HepG2 (cell line): Measurements from ENCODE around the gene HOXB6. TPM values are rescaled to one million over a fixed set of nuclear protein-coding genes. Genes with fewer than 3 reads are reported as not detected.

Source experiments
- ATAC-seq: fragments of 200-7000 bp; cut with Tn5 transposase; 3 replicates; pipeline ENCODE4 v1.9.1; 2020; ENCODE audit warnings: mild to moderate bottlenecking, moderate library complexity
- BruUV-seq: library from RNA; stranded (reverse); fragments of 400-500 nt; replicated peaks from 2 replicates; lab custom pipeline; 2021; lab: Mats Ljungman, UMichigan
- CTCF ChIA-PET: fragments of 300-600 bp; formaldehyde crosslinking; extraction: SDS; loops from one replicate; lab custom pipeline; 2021; ENCODE audit warnings: low total read pairs, inconsistent platforms, low intra/inter-chr PET ratio; lab: Yijun Ruan, JAX
- POLR2A ChIA-PET: fragments of 350-600 bp; sonication (Branson Sonifier 250); formaldehyde crosslinking; loops from one replicate; lab custom pipeline; 2020; ENCODE audit warnings: antibody characterized with exemption, inconsistent platforms; lab: Yijun Ruan, JAX
- DNase-seq: peaks from one replicate; pipeline ENCODE4 v3.0.0-alpha.2; 2015; ENCODE audit warnings: low spot score
- FAIRE-seq: peaks from 3 replicates; lab custom pipeline; 2011; peaks lifted over from hg19 to GRCh38; lab: Jason Lieb, UNC
- H2AFZ ChIP-seq: one replicate; pipeline ENCODE4 v1.6.1; 2011; ENCODE audit warnings: low read length, inconsistent platforms
- H3K27ac ChIP-seq: fragments of 300-600 bp; 3 replicates; pipeline ENCODE4 v1.8.0; 2011; ENCODE audit warnings: mixed run types, mild to moderate bottlenecking, mixed read lengths, low read length, inconsistent platforms; ENCODE audit not compliant: insufficient read depth; ENCODE audit errors: extremely low read length
- H3K27me3 ChIP-seq, 2 experiments: fragments of 200-600 bp in 1 of 2; 2 replicates in 1 of 2; 3 replicates in 1 of 2; pipeline versions ENCODE4 v1.6.0 to v1.8.0; 2011; ENCODE audit warnings: low read length in 2 of 2, mild to moderate bottlenecking in 2 of 2, moderate library complexity in 2 of 2, inconsistent platforms in 1 of 2; ENCODE audit not compliant: insufficient read depth in 2 of 2, control insufficient read depth in 1 of 2
- H3K36me3 ChIP-seq, 2 experiments: fragments of 200-600 bp in 1 of 2; replicated peaks in 1 of 2; 2 replicates in 1 of 2; 3 replicates in 1 of 2; pipeline versions ENCODE4 v1.5.1 to v1.8.0; 2011; ENCODE audit warnings: low read length in 2 of 2, inconsistent platforms in 1 of 2; ENCODE audit not compliant: insufficient read depth in 2 of 2, control insufficient read depth in 1 of 2
- H3K4me1 ChIP-seq: 2 replicates; pipeline ENCODE4 v1.5.1; 2012; ENCODE audit warnings: low read length, inconsistent platforms; ENCODE audit not compliant: insufficient read depth
- H3K4me2 ChIP-seq: 2 replicates; pipeline ENCODE4 v1.6.0; 2011; ENCODE audit warnings: low read depth, low read length, inconsistent platforms
- H3K4me3 ChIP-seq, 3 experiments: fragments of 200-600 bp in 1 of 3; sonication (generic), shearing (Covaris generic) in 1 of 3; replicated peaks in 1 of 3; 2 replicates each; pipeline ENCODE4 v1.5.1; 2011 to 2016; ENCODE audit warnings: low read length in 3 of 3, inconsistent platforms in 2 of 3, low read depth in 2 of 3, mild to moderate bottlenecking in 2 of 3, control low read depth in 1 of 3, mixed read lengths in 1 of 3; ENCODE audit not compliant: insufficient read depth in 1 of 3
- H3K79me2 ChIP-seq: one replicate; pipeline ENCODE4 v1.6.1; 2011; ENCODE audit warnings: low read length, inconsistent platforms; ENCODE audit not compliant: insufficient read depth
- H3K9ac ChIP-seq: 2 replicates; pipeline ENCODE4 v1.6.0; 2011; ENCODE audit warnings: mild to moderate bottlenecking, low read depth, low read length, inconsistent platforms; ENCODE audit not compliant: insufficient read depth
- H3K9me3 ChIP-seq: 2 replicates; pipeline ENCODE4 v1.5.1; 2012; ENCODE audit warnings: mild to moderate bottlenecking, low read length
- H4K20me1 ChIP-seq: 2 replicates; pipeline ENCODE4 v1.6.0; 2011; ENCODE audit warnings: inconsistent platforms, mild to moderate bottlenecking, low read length, moderate library complexity; ENCODE audit not compliant: insufficient read depth
- THAP9 ChIP-seq: sonication (generic); formaldehyde crosslinking; IDR thresholded peaks from 2 replicates; pipeline ENCODE4; 2020; ENCODE audit warnings: missing genetic modification reagents, mild to moderate bottlenecking, borderline replicate concordance
- ZNF704 ChIP-seq: sonication (generic); formaldehyde crosslinking; IDR thresholded peaks from 2 replicates; pipeline ENCODE4 v1.8.1; 2023; ENCODE audit warnings: mild to moderate bottlenecking, inconsistent platforms, moderate library complexity, missing genetic modification reagents, borderline replicate concordance
- ZNF766 ChIP-seq: sonication (generic); formaldehyde crosslinking; IDR thresholded peaks from 2 replicates; pipeline ENCODE4 v1.5.0; 2020; ENCODE audit warnings: missing genetic modification reagents, borderline replicate concordance
- WGBS: methylation state at CpG from one replicate; pipeline ENCODE4 v1.1.6; 2017; ENCODE audit warnings: low lambda C conversion rate; 5-methylcytosine and 5-hydroxymethylcytosine counted together
- in situ Hi-C: cut with HindIII; loops from 2 replicates; pipeline ENCODE4 v1.10.0; 2017; ENCODE audit warnings: low pct_unique_long_range_greater_than_20kb; ENCODE audit not compliant: extremely low pct_ligation_motif_present
- intact Hi-C: fragments of 100-400 bp; cut with micrococcal nuclease; formaldehyde crosslinking; loops from one replicate; pipeline ENCODE4 v1.10.0; 2022; ENCODE audit not compliant: unreplicated experiment
- polyA plus RNA-seq, 8 experiments: library from polyadenylated mRNA; depleted of rRNA in 3 of 8; stranded (reverse) in 7 of 8; unstranded in 1 of 8; fragments of >200 nt; fragmentation: Illumina TruSeq in 4 of 8; extraction: Trizol in 4 of 8; gene quantifications; 2 replicates each; pipeline versions ENCODE4 v1.2.1 to v1.2.3, GENCODE V29; 2011 to 2016; ENCODE audit warnings: low read depth in 4 of 8, missing spikeins in 1 of 8, mixed read lengths in 1 of 8; ENCODE audit not compliant: insufficient read depth in 1 of 8
- total RNA-seq, 5 experiments: library from RNA; depleted of rRNA; stranded (reverse); fragments of >200 nt; fragmentation: Illumina TruSeq; extraction: Trizol; gene quantifications; 2 replicates each; pipeline ENCODE4 v1.2.3, GENCODE V29; 2016; ENCODE audit warnings: low read depth in 1 of 5

The HOXB6 gene
- total and polyA plus RNA-seq, 2 of the 13 experiments (the other 11 are each of a cell fraction or from before 2014, with no cell fraction given), result not detected

- Histone ChIP-seq H3K4me3 (peak overlapping the region in 1 of 3 experiments; percentile 72; a peak in 2 of 6 replicates), H3K9me3 (no peaks in the 10 kb centered on the region), H3K79me2 (no peaks in the 10 kb centered on the region), H3K27me3 (peaks cover 24 to 95% of the 10 kb centered on the region in 2 experiments; a peak in 4 of 5 replicates), H3K4me2 (peak overlapping the region; percentile 74), H3K9ac (no peak overlapping the region), H3K27ac (no peak overlapping the region), H2AFZ (no peak overlapping the region), H3K4me1 (peaks cover 23% of the 10 kb centered on the region), H3K36me3 (no peaks in the 10 kb centered on the region), H4K20me1 (no peaks in the 10 kb centered on the region; the same call in 1 of the 2 replicates)
- ATAC-seq, result no peak
- DNase-seq, result no peak
- intact Hi-C loops (no loop called here), in situ Hi-C loops (loop anchor here (5.0 kb wide), 1 partner anchor 583 kb away; no protein-coding TSS in a partner anchor)
- WGBS, result 12% methylated on average over 13 of the region's 15 CpGs
- no TSS peak for BruUV-seq
- no peak for FAIRE-seq
- CTCF ChIA-PET, result no interaction called here
- POLR2A ChIA-PET, result no interaction called here
- TF ChIP-seq ZNF704 (CRISPR knock-in tag), result 0 out of 2 replicates have a peak, but pooled peaks have one; percentile 11
- TF ChIP-seq ZNF766 (CRISPR knock-in tag), result no peak
- TF ChIP-seq THAP9 (CRISPR knock-in tag), result 0 out of 2 replicates have a peak, but pooled peaks have one; percentile 12
Observed at GRCh38 chr17:48609759-48610281, 5.0 kb upstream of the HOXB6 start.
